Stomach (tissue), 9 donors: ENCODE measurements around the gene WIPF2. TPM values are rescaled to one million over a fixed set of nuclear protein-coding genes. Genes with fewer than 3 reads are reported as not detected.
"Not testable (repeated sequence)": the region's sequence is repeated elsewhere in the genome, so short reads cannot be mapped to it uniquely, and the experiment has no call there.

Experiments
- DNase-seq, 2 donors: peaks; one replicate each; pipeline versions ENCODE4 v3.0.0 to v3.0.0-alpha.2; 2013 to 2019
- H3K27ac ChIP-seq, 5 donors: fragments of 200-600 bp in 4 of 5; sonication (generic) in 4 of 5; one replicate each; pipeline ENCODE4 v1.5.1; 2013 to 2019; ENCODE audit warnings: mild to moderate bottlenecking in 1 of 5, moderate library complexity in 1 of 5
- H3K27me3 ChIP-seq, 3 donors: fragments of 200-600 bp; sonication (generic); one replicate each; pipeline ENCODE4 v1.5.1; 2017 to 2019; ENCODE audit warnings: mixed run types in 1 of 3
- H3K36me3 ChIP-seq, 4 donors: fragments of 200-600 bp; sonication (generic); 1 replicate in 3 of 4; 2 replicates in 1 of 4; pipeline ENCODE4 v1.5.1; 2016 to 2019
- H3K4me1 ChIP-seq, 4 donors: fragments of 200-600 bp; sonication (generic); one replicate each; pipeline ENCODE4 v1.5.1; 2016 to 2019
- H3K4me3 ChIP-seq, 4 donors: fragments of 200-600 bp; sonication (generic) in 3 of 4; one replicate each; pipeline ENCODE4 v1.5.1; 2016 to 2019; ENCODE audit warnings: mild to moderate bottlenecking in 1 of 4
- H3K9me3 ChIP-seq, 4 donors: fragments of 200-600 bp; sonication (generic); one replicate each; pipeline ENCODE4 v1.5.1; 2016 to 2019
- CTCF ChIP-seq, 7 experiments: fragments of 450-650 bp in 4 of 7; fragments of 200-600 bp in 3 of 7; sonication (generic) in 3 of 7; IDR thresholded peaks; one replicate each; pipeline ENCODE4 v1.5.1; 2016 to 2019; ENCODE audit warnings: antibody characterized with exemption in 7 of 7, control low read depth in 2 of 7, mild to moderate bottlenecking in 1 of 7
- EP300 ChIP-seq: sonication (generic); formaldehyde crosslinking; IDR thresholded peaks from one replicate; pipeline ENCODE4 v1.6.1; 2017; ENCODE audit warnings: antibody characterized with exemption
- POLR2A ChIP-seq, 4 donors: fragments of 450-650 bp; IDR thresholded peaks; one replicate each; pipeline ENCODE4 v1.6.1; 2016; ENCODE audit warnings: antibody characterized with exemption in 4 of 4, control low read depth in 2 of 4, mild to moderate bottlenecking in 1 of 4, moderate library complexity in 1 of 4
- POLR2AphosphoS5 ChIP-seq, 3 donors: sonication (generic); formaldehyde crosslinking; IDR thresholded peaks; one replicate each; pipeline ENCODE4 v1.6.1; 2016; ENCODE audit warnings: antibody characterized with exemption in 3 of 3
- WGBS, 5 donors: extraction: QIAGEN DNeasy Blood & Tissue Kit in 3 of 5; methylation state at CpG; one replicate each; pipeline versions ENCODE4 v1.1.5 to v1.1.7; 2013 to 2018; 5-methylcytosine and 5-hydroxymethylcytosine counted together
- intact Hi-C: fragments of 100-400 bp; cut with DNase I; formaldehyde crosslinking; loops from one replicate; pipeline ENCODE4 v1.15.1; 2023; ENCODE audit warnings: low total_unique reads
- polyA plus RNA-seq, 3 donors: library from polyadenylated mRNA; stranded (reverse); fragments of 200-250 nt; gene quantifications; one replicate each; pipeline ENCODE4 v1.2.3, GENCODE V29; 2013
- total RNA-seq, 5 donors: library from RNA; depleted of rRNA; stranded (reverse); fragments of >200 nt; gene quantifications; one replicate each; pipeline versions ENCODE4 v1.1.0 to v1.2.3, GENCODE V29; 2014 to 2016
- donor health status: healthy with polysubstance abuse.
- donor health status: Bipolar disorder and iron deficiency.
- donor health status: healthy.

Gene WIPF2
- total and polyA plus RNA-seq, 8 donors = 1.4 to 40.6 (median 13.5) TPM

GRCh38 chr17:40209404-40210093, 9.6 kb upstream of the WIPF2 start:
- Histone ChIP-seq H3K9me3 (no peaks in the 10 kb centered on the region), H3K4me3 (no peak overlapping the region), H3K36me3 (no peaks in the 10 kb centered on the region), H3K27ac (no peak overlapping the region), H3K27me3 (no peaks in the 10 kb centered on the region), H3K4me1 (no peaks in the 10 kb centered on the region)
- WGBS, 5 donors = 46 to 65% (median 59%) methylated on average over 2 of the region's 2 CpGs
- DNase-seq = no peak
- intact Hi-C loops = no loop called here
- no peak for TF ChIP-seq CTCF (IDR thresholded peaks at IDR 0.05)
- TF ChIP-seq POLR2A (IDR thresholded peaks at IDR 0.05) = no peak
- TF ChIP-seq POLR2AphosphoS5 (IDR thresholded peaks at IDR 0.05) = no peak
- no peak for TF ChIP-seq EP300

GRCh38 chr17:40213914-40214313, 5.2 kb upstream of the WIPF2 start:
- WGBS, 5 donors = 74 to 83% (median 76%) methylated on average over 6 of the region's 6 CpGs
- H3K36me3 ChIP-seq, intact Hi-C loops: not testable (repeated sequence)

GRCh38 chr17:40218006-40218739, 931 bp upstream of the WIPF2 start:
- no peak for DNase-seq
- Histone ChIP-seq H3K36me3 (no peaks in the 10 kb centered on the region), H3K27me3 (no peaks in the 10 kb centered on the region), H3K4me1 (peaks cover 0 to 26% (median 17%) of the 10 kb centered on the region in 4 donors), H3K4me3 (peak overlapping the region; percentile 58 to 82 (median 75)), H3K9me3 (no peaks in the 10 kb centered on the region), H3K27ac (peak overlapping the region; percentile 70 to 96 (median 92))
- TF ChIP-seq POLR2AphosphoS5 (IDR thresholded peaks at IDR 0.05) (no peak), POLR2A (IDR thresholded peaks at IDR 0.05) (no peak)
- intact Hi-C loops = no loop called here
- WGBS, 5 donors = 68 to 83% (median 82%) methylated on average over 7 of the region's 7 CpGs

More at GRCh38 chr17:40213914-40214313, 5.2 kb upstream of the WIPF2 start:
- not testable (repeated sequence) for H3K4me1 ChIP-seq, H3K9me3 ChIP-seq, H3K27me3 ChIP-seq, H3K4me3 ChIP-seq, DNase-seq, H3K27ac ChIP-seq

- peak in 1 of 2 donors; percentile 88 for DNase-seq
- no peaks in the 10 kb centered on the region for H3K27me3 ChIP-seq
- intact Hi-C loops = no loop called here
- no peaks in the 10 kb centered on the region for H3K36me3 ChIP-seq
- H3K27ac ChIP-seq = peak overlapping the region; percentile 92 to 98 (median 94)
- H3K4me1 ChIP-seq = peaks cover 7 to 42% (median 30%) of the 10 kb centered on the region in 4 donors
- peak overlapping the region; percentile 58 to 82 (median 75) for H3K4me3 ChIP-seq
- H3K9me3 ChIP-seq = no peaks in the 10 kb centered on the region
- 1 to 2% (median 2%) methylated on average over 24 of the region's 24 CpGs for WGBS, 5 donors
- TF ChIP-seq POLR2AphosphoS5 (IDR thresholded peaks at IDR 0.05) (no peak), POLR2A (IDR thresholded peaks at IDR 0.05) (no peak), EP300 (no peak), CTCF (IDR thresholded peaks at IDR 0.05) (no peak)
These were observed 662 bp downstream of the WIPF2 start for GRCh38 chr17:40219594-40220338.
